HG03045 (cell line): ENCODE measurements around the gene IL3.

Experiments
- ATAC-seq: cut with Tn5 transposase; IDR thresholded peaks from one replicate; pipeline ENCODE4 v1.9.1; 2021; ENCODE audit warnings: mild to moderate bottlenecking, moderate library complexity; ENCODE audit not compliant: unreplicated experiment

The IL3 gene

GRCh38 chr5:132056610-132057497 is 3.6 kb upstream of the IL3 start:
- no peak for ATAC-seq

DNA sequence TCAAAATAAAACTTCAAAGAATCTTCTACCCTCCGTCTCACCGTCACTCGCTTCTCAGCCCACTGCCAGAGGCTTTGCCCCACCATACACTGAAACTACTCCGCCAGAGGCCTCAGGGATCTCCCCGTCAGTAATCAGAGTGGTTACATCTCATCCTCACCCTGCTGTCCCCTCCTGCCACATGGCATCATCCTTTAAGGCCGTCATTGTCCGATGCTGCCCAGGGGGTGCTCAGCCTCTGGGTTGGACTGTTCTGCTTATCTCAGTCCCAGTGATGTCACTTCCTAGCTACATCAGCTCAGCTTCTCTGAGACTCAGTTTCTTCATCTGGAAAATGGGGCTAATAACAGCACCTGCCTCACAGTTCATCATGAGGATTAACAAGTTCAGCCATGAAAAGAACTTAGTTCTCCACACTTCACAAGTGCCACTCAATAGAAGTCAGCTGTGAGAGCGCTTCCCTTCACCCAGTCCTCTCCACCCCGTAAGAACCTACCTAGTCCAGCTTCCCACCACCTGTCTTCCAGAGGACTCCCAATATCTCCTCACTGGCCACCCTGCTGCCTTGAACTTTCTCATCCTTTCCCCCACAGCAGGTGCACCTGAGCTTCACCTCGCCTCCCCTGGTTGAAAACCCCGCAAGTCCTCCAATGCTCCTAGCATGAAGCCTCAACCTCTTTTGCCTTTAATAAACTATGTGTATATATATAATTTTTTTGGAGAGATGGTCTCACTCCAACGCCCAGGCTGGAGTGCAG is 2.8 kb upstream of the IL3 start:
- ATAC-seq = no peak

- ATAC-seq = no peak
These were observed 1.8 kb upstream of the IL3 start for GRCh38 chr5:132058646-132059042.

GRCh38 chr5:132059043-132059695 is 1.3 kb upstream of the IL3 start:
- no peak for ATAC-seq

GRCh38 chr5:132059696-132060500 is 557 bp upstream of the IL3 start:
- ATAC-seq = no peak

GRCh38 chr5:132063090-132063911 is 2.8 kb downstream of the IL3 start:
- no peak for ATAC-seq

DNA sequence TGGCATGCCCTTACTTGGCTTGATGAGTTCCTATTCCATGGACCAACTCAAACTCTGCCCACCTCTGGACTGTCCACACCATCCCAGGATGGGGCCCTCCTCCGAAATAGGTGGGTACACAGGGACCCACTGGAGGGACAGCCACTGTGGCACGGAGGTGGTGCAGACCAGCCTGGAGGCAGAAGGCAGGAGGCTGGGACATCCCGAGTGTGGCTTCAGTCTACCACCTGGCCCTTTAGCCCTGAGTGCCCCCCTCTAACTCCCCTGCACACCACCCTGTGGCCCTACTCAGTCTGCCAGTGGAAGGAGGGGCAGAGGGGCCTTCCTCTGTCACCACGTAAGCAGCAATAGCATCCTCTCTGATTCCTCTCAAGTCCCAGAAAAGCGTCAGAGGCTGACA is 3.7 kb downstream of the IL3 start:
- no peak for ATAC-seq

DNA sequence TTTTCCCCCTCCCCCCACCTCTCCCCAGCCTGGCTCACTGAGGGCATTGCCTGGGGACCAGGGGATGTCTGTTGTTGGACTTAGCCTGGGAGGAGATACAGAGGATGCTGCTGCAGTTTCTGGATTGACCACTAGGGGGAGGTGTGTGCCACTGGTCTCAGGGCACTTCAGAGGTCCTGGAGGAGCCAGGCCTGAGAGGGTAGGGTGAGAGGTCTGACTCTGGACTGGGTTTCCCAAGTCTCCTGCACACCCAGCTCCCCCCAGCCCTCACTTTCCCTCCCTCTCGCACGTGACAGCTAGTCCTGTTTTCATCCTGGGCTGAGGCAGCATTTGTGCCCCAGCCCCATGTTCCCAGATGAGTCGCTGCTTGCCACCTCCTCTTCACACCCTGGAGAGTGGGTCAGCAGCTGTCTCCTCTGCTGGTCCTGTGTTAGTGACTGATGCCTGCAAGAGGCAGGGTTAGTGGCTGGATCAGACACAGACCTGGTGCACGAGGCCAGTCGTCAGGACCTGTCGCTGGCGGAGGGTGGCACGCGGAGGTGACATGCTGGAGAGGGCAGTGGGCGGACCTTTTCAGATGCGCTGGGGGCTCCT is 4.4 kb downstream of the IL3 start:
- peak; percentile 67 for ATAC-seq

DNA sequence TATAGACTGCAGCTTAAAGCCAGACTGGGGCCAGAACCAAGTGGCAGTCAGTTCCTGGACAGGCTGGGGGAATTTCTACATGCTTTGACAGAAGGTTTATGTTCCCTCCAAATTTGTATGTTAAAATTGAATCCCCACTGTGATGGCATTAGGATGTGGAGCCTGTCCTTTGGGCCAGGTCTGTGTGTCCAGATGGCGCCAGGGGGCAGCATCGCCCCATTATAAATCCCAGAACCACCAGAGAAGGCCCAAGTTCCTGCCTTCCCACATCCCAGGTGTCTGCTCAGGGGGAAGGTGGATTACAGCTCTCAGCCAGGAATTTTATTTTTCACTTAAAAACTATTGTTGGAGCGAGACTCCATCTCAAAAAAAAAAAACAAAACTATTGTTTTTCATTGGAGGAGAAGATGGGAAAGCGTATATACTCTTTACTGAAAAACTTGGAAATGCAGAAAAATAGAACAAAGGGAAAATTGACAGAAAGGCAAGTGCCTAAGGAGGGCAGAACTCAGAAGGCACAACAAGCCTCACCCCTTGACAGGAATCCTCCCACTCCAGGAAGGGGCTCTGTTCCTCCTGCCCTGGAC is 5.0 kb downstream of the IL3 start:
- ATAC-seq = peak; percentile 40

GRCh38 chr5:132065951-132066701 is 5.7 kb downstream of the IL3 start:
- no peak for ATAC-seq

- no peak for ATAC-seq
These were observed 6.4 kb downstream of the IL3 start for GRCh38 chr5:132066871-132067270.

DNA sequence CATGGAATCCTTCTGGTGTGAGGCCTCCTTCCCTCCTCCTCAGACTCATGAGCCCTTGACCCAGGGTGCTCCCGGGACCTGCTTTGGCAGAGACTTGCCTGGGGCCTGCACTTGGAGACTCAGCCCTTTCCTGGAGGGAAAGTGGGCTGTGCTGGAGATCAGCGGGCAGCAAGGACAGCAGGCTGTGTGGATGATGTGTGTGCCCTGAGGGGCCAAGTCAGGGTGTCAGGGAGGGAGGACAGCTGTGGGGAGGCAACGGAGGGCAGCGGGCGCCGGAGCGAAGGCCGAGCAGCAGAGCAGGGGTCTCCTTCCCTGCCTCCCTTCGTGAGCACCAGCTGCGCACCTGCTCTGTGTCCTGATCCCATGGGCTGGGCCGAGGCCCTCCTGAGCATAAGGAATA is 7.0 kb downstream of the IL3 start:
- no peak for ATAC-seq

- no peak for ATAC-seq
These were observed 7.7 kb downstream of the IL3 start for GRCh38 chr5:132067941-132068808.

DNA sequence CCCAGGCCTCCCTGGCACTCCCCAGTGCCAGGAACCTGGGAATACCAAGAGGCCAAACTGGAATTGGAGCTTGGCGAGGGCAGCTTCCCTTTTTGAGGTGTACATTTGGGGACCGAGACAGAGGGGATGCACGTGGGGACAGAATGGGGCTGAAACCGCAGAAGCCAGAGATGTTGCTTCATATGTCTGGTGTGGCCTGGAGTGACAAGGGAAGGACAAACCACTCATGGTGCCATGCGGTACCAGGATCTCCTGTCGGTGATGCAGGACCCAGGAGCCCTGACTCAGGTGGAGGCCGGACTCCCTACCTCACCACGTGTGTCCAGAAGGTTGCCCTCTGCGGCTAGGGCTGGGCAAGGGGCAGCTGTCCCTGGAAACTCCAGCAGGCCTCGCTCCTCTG is 9.1 kb downstream of the IL3 start:
- no peak for ATAC-seq

DNA sequence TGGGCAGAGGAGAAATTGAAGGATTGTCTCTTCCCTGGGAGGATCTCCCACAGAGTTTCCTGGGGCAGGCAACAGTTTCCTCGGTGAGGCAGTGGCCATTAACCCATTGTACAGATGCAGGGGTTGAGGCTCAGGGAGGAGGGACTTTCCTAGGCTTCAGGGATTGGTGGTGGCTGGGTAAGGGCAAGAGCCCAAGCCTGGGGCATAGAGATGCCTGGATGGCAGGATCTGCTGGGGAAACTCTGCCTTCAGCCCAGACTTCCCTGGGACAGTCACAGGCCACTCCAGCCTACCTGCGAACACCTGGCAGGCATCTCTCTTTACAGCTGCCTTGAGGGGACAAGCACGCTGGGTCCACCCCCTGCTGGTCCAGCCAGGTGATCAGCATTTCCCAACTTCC is 9.5 kb downstream of the IL3 start:
- no peak for ATAC-seq

DNA sequence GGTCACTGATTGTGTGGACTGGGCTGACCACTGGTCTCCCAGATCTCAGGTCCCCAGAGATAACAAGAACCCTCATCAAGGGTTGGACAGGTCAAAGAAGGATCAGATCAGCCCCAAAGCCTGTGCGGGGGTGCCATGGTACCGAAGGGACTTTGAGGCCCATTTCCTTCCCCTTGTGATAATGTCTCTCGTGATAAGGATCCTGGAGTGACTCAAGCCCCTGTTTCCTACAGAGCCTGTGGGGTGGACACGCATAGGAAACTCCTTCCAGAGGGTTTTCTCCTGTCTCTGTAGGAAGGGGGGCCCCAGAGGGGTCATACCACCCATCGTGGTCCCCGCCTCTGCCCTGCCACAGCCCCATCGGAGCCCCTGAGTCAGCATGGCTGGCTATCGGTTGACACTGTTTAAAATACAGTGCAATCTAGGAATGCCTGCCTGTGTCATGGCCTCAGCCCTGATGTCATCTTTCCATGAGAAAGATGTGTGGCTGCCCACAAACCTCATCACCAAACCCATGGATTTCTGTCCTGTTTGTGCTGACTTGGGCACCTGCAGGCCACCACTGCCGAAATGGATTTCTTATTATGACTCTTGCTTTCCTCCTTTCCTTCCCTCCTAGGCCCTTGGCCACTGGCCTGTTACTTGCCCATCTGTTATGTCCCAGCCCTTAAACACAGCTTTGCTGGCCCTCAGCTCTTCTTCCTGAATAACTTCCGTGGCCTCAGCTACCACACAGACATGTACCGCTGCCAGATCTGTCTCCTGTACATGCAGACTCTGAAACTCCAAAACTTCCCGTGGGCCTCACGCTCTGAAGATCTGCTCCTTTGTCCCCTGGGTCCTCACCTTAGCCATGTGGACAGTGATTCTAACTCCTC is 10.2 kb downstream of the IL3 start:
- ATAC-seq = no peak

- no peak for ATAC-seq
These were observed 10.9 kb downstream of the IL3 start for GRCh38 chr5:132071338-132071707.
